NCI-H187 treated with DMSO at 0.1 percent for 48 hours (cell line): ENCODE data around the gene PRORP.
"Not testable (repeated sequence)": the region's sequence is repeated elsewhere in the genome, so short reads cannot be mapped to it uniquely, and the experiment has no call there.

Experiments used
- DNase-seq: peaks from one replicate; lab custom pipeline; 2025; lab: John Stamatoyannopoulos, UW

Gene PRORP

GRCh38 chr14:35138585-35138984 is 16.2 kb downstream of the PRORP start:
- DNase-seq = no peak

- no peak for DNase-seq
These were observed 18.6 kb downstream of the PRORP start for GRCh38 chr14:35140718-35141581.

- no peak for DNase-seq
These were observed 21.7 kb downstream of the PRORP start for GRCh38 chr14:35144029-35144428.

GRCh38 chr14:35146711-35147149 is 24.4 kb downstream of the PRORP start:
- DNase-seq = no peak

- DNase-seq = no peak
These were observed 24.8 kb downstream of the PRORP start for GRCh38 chr14:35147186-35147585.

GRCh38 chr14:35147711-35148110 is 25.4 kb downstream of the PRORP start:
- DNase-seq = no peak

GRCh38 chr14:35149239-35149638 is 26.9 kb downstream of the PRORP start:
- no peak for DNase-seq

GRCh38 chr14:35152531-35152930 is 30.2 kb downstream of the PRORP start:
- not testable (repeated sequence) for DNase-seq

- no peak for DNase-seq
These were observed 31.7 kb downstream of the PRORP start for GRCh38 chr14:35154016-35154415.

GRCh38 chr14:35155962-35156361 is 33.6 kb downstream of the PRORP start:
- no peak for DNase-seq

- no peak for DNase-seq
These were observed 36.1 kb downstream of the PRORP start for GRCh38 chr14:35158491-35158890.

GRCh38 chr14:35158951-35159653 is 36.8 kb downstream of the PRORP start:
- no peak for DNase-seq

GRCh38 chr14:35159742-35160409 is 37.5 kb downstream of the PRORP start:
- no peak for DNase-seq

- no peak for DNase-seq
These were observed 38.9 kb downstream of the PRORP start for GRCh38 chr14:35161231-35161630.

GRCh38 chr14:35163384-35163783 is 41.0 kb downstream of the PRORP start:
- no peak for DNase-seq

GRCh38 chr14:35164849-35165248 is 42.5 kb downstream of the PRORP start:
- DNase-seq = no peak

- no peak for DNase-seq
These were observed 45.1 kb downstream of the PRORP start for GRCh38 chr14:35167496-35167895.
